Measurements from ENCODE around the gene OBP2A.

DNA sequence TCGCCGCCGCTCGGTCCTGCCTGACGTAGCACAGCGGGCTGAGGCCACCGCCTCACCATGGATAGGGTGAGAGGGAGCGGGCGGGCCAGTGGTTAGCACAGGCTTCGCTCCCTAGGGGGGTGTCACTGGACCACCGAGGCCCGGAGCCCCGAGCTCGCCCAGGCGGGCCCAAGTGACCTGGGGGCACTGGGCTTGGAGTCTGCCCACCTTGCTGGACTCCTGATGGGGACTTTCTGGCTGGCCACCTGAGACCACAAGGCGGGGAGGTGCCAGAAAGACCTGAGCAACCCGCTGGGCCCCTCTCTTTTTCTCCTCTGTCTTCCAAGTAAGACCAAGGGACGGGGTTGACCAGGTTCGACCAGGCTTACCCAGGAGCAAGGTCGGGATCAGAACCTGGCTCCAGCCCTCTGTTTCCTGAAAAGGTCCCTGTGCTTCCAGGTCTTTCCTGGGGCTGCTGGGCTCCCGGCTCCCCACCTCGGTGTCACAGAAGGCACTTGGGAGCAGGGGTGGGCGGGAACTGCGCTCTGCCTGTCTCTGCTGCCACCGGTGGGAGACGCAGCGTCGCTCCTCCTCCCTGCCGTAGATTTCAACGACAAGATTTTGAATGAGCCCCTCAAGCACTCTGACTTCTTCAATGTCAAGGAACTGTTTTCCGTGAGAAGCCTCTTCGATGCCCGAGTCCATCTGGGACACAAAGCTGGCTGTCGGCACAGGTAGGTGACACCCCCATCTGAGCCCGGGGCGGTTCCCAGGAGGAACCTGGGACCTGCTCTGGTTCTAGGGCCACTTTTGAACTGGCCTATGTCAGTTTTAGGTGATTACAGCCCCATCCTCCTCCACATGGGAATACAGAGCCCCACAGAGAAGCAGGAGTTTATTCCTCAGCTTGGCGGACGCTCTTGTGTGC is 44.4 kb upstream of the OBP2A start:
- TF ChIP-seq, protein P1, sequence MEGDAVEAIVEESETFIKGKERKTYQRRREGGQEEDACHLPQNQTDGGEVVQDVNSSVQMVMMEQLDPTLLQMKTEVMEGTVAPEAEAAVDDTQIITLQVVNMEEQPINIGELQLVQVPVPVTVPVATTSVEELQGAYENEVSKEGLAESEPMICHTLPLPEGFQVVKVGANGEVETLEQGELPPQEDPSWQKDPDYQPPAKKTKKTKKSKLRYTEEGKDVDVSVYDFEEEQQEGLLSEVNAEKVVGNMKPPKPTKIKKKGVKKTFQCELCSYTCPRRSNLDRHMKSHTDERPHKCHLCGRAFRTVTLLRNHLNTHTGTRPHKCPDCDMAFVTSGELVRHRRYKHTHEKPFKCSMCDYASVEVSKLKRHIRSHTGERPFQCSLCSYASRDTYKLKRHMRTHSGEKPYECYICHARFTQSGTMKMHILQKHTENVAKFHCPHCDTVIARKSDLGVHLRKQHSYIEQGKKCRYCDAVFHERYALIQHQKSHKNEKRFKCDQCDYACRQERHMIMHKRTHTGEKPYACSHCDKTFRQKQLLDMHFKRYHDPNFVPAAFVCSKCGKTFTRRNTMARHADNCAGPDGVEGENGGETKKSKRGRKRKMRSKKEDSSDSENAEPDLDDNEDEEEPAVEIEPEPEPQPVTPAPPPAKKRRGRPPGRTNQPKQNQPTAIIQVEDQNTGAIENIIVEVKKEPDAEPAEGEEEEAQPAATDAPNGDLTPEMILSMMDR (IDR thresholded peaks at IDR 0.05) = no peak
- TF ChIP-seq POLR2A (IDR thresholded peaks at IDR 0.05) = no peak

Measured in Peyer's patch (tissue), 4 donors.